Tibial nerve (tissue), 4 donors: Measurements from ENCODE around the gene AK8.

Experiments
- EP300 ChIP-seq, 2 donors: sonication (generic); formaldehyde crosslinking; IDR thresholded peaks; one replicate each; pipeline ENCODE4 v1.6.1; 2017; ENCODE audit warnings: antibody characterized with exemption in 2 of 2, mild to moderate bottlenecking in 1 of 2
- POLR2A ChIP-seq, 2 donors: fragments of 450-650 bp; IDR thresholded peaks; one replicate each; pipeline ENCODE4 v1.6.1; 2017; ENCODE audit warnings: antibody characterized with exemption in 2 of 2, mild to moderate bottlenecking in 2 of 2, moderate library complexity in 2 of 2
- TF ChIP-seq, protein P1 (sequence below), 5 experiments: fragments of 200-600 bp in 3 of 5; fragments of 450-650 bp in 2 of 5; sonication (generic) in 3 of 5; IDR thresholded peaks; one replicate each; pipeline ENCODE4 v1.5.1; 2016 to 2019; ENCODE audit warnings: antibody characterized with exemption in 5 of 5, mild to moderate bottlenecking in 3 of 5, moderate library complexity in 2 of 5

DNA sequence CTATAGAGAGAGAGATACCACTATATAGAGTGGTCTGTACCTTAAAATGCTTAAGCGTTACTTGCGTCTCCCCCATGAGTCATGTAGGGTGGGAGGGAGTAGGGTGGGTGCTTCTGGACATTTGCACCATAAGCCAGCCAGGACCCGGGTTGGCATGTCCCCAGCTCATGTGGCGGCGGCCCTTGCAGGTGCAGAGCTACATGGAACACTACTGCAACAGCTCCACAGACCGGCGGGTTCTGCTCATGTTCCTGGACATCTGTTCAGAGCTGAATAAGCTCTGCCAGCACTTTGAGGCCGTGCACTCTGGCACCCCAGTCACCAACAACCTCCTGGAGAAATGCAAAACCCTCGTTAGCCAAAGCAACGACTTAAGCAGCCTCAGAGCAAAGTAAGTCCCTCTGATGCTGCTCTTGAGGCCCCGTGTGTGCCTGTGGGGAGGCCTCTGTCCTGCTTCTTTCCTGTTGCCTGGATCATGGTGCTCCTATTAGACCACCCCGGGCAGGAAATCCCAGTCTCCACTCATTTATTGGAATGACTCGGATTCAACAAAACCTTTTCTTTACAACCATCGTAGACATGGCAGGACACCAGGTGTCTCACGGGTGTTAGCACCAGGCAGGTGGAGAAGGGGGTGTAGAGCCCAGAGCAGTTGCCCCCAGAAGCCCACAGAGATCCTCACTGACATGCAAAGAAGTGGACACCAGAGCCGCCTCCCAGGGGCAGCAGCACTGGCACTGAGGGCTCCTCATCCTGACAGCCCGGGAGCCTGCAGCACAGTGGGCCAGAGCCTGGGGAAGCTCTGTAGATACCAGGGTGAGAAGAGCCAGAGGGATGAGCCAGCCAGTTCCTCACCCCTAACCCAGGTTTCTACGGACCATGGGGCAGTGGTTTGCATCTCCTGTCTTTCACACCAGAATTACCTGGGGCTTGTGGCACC, 9.4 kb upstream of the AK8 start:
- TF ChIP-seq, protein P1, sequence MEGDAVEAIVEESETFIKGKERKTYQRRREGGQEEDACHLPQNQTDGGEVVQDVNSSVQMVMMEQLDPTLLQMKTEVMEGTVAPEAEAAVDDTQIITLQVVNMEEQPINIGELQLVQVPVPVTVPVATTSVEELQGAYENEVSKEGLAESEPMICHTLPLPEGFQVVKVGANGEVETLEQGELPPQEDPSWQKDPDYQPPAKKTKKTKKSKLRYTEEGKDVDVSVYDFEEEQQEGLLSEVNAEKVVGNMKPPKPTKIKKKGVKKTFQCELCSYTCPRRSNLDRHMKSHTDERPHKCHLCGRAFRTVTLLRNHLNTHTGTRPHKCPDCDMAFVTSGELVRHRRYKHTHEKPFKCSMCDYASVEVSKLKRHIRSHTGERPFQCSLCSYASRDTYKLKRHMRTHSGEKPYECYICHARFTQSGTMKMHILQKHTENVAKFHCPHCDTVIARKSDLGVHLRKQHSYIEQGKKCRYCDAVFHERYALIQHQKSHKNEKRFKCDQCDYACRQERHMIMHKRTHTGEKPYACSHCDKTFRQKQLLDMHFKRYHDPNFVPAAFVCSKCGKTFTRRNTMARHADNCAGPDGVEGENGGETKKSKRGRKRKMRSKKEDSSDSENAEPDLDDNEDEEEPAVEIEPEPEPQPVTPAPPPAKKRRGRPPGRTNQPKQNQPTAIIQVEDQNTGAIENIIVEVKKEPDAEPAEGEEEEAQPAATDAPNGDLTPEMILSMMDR (IDR thresholded peaks at IDR 0.05): no peak
- TF ChIP-seq EP300 (IDR thresholded peaks at IDR 0.05): no peak
- TF ChIP-seq POLR2A (IDR thresholded peaks at IDR 0.05): no peak
